ENCODE measurements around the gene HOXA5.

Gene HOXA5

DNA sequence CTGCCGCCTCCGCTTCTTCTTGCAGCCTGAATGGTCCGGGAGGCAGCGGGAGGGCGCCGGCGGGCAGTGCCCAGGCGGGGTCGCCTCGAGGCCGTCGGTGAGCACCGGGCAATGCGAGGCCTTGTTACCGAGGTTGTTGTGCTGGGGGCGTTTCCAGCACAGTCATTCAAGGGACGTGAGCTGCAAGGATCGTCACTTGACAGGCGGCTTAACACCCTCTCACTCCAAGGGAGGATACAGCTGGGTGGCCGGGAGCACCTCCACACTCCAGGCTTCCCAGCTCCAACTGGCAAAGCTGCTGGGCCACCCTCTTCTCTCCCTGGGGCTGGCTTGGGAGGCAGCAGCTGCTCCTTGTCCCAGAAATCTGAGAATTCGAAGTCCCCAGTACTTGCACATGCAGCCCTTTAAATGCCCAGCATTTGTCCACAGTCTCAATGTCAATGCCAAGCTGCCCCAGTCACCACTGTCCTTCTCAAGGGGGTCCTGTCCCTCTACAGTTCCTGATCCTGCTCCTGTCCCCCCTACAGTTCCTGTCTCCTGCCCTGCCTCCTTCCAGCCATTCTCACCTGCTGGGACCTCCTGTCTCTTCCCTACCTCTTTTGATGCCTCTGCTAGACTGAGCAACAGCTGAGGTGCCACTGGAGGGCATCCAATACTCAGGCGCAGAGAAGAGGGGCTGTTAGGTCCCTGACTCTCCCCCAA lies 46.0 kb upstream of the HOXA5 start:
- in situ Hi-C loops (cut with MboI; ENCODE audit: low pct_unique_long_range_greater_than_20kb, low sequenced_read_pairs, unreplicated experiment): no loop called here
- DNase-seq (ENCODE audit: low spot score): no peak
- no peak for TF ChIP-seq CTCF (IDR thresholded peaks at IDR 0.05; ENCODE audit: extremely low read depth, insufficient read depth, missing control alignments)

DNA sequence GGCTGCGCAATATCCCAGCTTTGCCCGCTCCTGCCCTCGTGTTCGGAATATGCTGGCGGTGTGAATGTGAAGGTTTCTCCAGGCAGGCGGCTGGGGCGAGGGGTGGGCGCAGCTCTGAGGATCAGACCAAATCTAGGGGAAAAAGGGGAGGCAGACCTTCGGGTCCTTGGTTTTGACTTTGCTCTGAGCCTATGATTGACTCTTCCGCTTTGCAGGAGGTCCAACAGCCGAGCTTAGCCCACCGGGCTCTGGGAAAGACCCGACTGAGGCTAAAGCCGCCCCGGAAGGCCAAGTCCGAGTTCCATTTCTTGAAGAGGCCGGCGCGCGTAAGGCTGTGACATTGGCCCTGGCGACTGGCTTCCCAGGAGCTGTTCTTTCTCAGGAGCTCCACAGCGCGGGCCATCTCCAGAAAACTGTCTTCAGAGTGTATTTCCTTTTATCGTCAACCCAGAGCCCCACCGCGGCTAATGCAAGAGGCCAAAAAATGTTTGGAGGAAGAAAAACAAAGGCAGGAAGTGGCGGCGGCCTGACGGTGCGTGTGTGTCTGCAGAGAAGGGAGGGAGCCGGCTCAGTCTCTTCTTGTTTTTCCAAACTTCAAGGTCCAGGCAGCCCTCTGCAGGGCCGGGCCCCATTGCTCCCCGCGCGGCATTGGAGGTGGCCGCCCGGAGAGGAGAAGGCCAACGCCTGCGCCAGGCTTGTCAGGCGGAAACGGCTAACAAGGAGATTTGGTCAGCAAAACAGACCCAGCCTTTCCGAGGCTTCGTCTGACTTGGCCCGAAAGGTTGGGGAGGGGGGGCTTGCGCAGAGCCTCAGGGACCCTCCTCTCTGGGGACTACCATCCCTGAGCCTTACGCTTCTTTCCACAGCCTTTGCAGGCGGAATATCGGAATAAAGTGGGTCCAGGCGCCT lies 45.2 kb upstream of the HOXA5 start:
- DNase-seq (ENCODE audit: low spot score): no peak
- no peak for TF ChIP-seq CTCF (IDR thresholded peaks at IDR 0.05; ENCODE audit: extremely low read depth, insufficient read depth, missing control alignments)
- in situ Hi-C loops (cut with MboI; ENCODE audit: low pct_unique_long_range_greater_than_20kb, low sequenced_read_pairs, unreplicated experiment): no loop called here

DNA sequence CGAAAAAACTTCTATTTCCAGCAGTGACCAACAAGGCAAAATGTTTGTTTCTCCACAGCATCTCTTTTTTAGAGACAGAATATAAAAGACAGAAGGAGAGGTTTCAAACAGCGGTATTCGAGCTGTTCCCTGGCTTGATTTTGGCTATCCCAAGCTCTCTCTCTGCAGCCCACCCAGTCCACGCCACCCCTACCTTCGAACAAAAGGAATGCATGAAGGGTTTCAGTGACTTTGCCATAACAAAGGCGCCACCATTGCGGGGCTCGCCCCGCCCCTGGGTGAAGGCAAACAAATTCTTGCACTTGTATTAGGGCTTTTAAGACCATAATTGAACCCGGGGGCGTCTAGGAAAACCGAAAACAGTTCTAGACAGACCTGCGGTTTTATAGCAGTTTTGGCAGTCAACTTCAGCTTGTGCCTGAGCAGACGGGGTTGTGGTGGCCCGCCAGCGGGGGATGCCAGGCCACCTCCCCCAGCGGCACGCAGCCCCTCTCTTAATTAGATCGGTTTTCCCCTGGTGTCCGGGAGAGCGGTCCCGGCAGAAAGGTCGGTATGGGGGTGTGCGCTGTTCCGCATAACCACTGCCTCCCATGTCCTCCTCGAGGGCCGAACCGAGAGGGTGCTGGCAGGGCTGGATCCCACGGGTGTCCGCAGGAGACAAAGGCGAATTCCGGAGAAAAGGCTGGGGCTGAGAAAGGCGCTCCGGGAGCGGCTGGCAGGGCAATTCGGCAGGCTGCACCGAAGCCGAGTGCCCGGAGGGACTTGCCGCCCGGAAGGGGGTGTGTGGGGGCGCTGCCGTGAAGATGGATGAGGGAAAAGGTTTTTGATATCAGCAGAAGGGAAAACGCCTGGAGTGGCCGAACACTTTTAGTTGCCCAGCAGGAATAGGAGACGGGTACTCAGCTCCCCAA lies 44.2 kb upstream of the HOXA5 start:
- no peak for TF ChIP-seq CTCF (IDR thresholded peaks at IDR 0.05; ENCODE audit: extremely low read depth, insufficient read depth, missing control alignments)
- DNase-seq (ENCODE audit: low spot score): no peak
- in situ Hi-C loops (cut with MboI; ENCODE audit: low pct_unique_long_range_greater_than_20kb, low sequenced_read_pairs, unreplicated experiment): no loop called here

DNA sequence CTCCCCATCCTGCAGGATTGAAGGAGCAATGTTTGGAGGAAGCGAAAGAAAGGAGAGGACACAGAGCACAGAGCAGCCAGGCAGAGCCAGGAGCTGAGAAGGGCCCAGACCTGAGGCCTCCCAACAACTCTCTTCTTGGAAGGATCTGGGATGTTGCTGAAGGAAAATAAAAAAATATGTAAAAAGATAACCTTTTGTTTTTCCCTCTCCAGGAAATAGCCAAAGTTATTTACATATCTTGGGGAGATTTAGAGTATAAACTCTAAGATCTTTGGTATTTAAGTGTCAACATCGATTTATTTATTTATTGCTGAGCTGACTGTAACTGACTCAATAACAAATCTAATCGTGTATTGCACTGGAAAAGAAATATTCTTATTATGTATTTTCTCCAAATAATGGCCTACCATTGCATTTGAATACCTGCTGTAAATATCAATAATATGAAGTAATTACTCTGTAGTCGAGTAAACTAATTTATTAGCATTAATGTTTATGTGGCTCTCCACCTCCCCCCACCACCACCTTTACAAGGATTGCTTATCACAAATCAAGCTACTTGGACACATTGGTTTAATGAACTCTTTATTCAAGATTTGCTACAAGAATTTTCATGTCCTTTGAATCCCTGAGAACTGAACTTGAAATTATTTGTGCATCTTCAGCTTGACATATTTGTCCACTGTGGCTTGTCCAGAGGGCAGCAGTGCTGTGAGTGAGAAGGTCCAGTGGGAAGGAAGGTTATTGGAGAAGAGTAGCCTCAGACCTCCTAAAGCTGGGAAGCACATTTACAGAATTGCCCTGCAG lies 43.4 kb upstream of the HOXA5 start:
- no peak for TF ChIP-seq CTCF (IDR thresholded peaks at IDR 0.05; ENCODE audit: extremely low read depth, insufficient read depth, missing control alignments)
- in situ Hi-C loops (cut with MboI; ENCODE audit: low pct_unique_long_range_greater_than_20kb, low sequenced_read_pairs, unreplicated experiment): no loop called here
- DNase-seq (ENCODE audit: low spot score): no peak

DNA sequence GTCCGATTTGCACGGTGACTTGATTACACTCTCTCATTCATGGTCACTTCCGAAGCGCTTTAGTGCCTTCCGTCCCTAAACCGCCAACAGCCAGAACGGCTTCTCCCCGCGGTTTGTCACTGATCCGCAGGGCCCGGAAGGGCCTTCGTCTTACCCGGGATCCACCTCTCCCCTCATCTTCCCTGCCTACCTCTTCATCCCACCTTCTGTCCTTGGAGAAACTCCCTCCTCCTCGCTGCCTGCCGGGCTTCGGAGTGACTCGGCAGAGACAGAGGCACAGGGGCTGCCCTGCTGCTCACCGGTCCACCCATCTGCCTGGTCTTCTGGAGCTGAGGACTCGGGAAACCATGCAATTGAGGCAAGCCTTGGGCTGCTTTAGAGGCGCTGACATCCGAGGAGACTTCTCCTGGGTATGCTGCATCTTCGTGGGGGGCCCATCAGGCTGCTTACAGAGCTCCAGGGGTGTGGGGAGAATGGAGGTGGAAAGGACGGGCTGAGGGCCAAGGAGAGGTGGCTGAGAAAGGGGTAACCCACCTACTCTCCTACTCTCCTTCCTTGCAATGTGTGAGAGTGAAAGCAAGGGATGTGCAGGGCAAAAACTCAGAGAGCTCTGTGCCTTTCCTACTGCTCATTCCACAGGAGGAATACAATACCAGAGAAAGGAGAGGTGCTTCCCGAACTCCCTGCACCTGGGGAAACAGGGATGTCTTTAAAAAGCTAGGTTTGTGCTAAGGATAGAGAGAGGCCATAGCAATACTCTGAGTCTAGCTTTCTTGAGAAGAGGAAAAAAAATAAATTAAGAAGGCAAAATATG lies 42.6 kb upstream of the HOXA5 start:
- TF ChIP-seq CTCF (IDR thresholded peaks at IDR 0.05; ENCODE audit: extremely low read depth, insufficient read depth, missing control alignments): no peak
- in situ Hi-C loops (cut with MboI; ENCODE audit: low pct_unique_long_range_greater_than_20kb, low sequenced_read_pairs, unreplicated experiment): no loop called here
- no peak for DNase-seq (ENCODE audit: low spot score)
